Stimulated activated CD4-positive, alpha-beta T cell treated with anti-CD3 and anti-CD28 coated beads, TNF-alpha, amount 100 ng/mL, for 1 hour (primary cell): ENCODE results near the gene RBBP5.

Experiments
- DNase-seq, 3 donors: peaks; one replicate each; pipeline ENCODE4 v3.0.0-alpha.2; 2020; ENCODE audit warnings: low read depth in 3 of 3, low spot score in 1 of 3

RBBP5 gene

GRCh38 chr1:205058853-205059252 is 62.9 kb downstream of the RBBP5 start:
- no peak for DNase-seq

DNA sequence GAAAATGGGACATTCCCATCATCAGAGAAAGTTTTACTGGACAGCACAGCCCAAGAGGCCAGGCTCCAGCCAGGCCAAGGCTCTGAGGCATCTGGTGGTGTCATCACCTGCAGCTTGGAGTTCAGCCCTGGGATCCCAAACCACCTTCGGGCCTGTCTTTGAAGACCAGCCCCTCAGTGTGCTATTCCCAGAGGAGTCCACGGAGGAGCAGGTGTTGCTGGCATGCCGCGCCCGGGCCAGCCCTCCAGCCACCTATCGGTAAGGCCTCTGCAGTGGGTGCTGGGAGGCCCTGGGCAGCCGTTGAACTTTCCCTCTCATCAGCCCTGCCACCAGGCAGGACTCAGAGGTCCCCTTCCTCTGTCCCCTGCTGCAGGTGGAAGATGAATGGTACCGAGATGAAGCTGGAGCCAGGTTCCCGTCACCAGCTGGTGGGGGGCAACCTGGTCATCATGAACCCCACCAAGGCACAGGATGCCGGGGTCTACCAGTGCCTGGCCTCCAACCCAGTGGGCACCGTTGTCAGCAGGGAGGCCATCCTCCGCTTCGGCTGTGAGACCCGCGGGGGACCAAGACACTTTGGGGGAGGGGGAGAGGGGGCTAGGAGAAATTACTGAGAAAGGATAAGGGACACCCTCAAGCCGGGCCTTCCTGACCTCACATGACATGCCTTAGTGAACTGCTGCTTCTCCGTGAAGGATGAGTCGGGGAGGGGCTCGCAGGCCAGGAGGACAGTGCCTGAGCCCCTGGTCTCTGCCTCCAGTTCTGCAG is 63.8 kb downstream of the RBBP5 start:
- DNase-seq: no peak

DNA sequence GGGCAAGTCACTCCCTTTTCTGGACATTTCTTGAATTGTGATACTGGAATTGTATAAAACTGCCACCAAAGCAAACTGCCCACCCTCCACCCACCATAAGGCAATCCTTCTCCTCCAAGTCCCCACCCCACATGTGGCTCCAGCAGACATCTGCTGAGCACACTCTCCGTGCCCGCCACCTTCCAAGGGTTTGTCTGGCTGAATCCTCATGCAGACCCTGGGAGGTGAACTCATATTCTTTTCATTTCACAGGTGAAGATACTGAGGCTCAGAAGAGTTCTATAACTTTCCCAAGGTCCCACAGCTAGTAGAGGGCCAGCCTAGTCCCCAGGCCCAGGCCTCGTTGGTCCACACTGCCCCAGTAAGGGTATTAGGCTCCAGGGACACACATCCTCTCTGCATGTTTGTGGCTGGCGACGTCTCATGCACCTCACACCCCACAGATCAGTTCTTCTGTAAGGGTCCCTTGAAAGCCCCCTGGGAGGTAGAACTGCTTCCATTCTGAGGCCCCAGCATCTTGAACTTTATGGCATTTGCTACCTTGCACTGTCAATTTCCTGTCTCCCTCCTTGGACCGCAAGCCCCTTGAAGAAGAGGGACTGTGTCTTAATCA is 64.7 kb downstream of the RBBP5 start:
- DNase-seq: no peak

GRCh38 chr1:205056188-205056611 is 65.6 kb downstream of the RBBP5 start:
- no peak for DNase-seq

- no peak for DNase-seq
These were observed 67.8 kb downstream of the RBBP5 start for GRCh38 chr1:205054013-205054412.

- DNase-seq: no peak
These were observed 68.5 kb downstream of the RBBP5 start for GRCh38 chr1:205053296-205053695.

- no peak for DNase-seq
These were observed 69.1 kb downstream of the RBBP5 start for GRCh38 chr1:205052690-205053089.

DNA sequence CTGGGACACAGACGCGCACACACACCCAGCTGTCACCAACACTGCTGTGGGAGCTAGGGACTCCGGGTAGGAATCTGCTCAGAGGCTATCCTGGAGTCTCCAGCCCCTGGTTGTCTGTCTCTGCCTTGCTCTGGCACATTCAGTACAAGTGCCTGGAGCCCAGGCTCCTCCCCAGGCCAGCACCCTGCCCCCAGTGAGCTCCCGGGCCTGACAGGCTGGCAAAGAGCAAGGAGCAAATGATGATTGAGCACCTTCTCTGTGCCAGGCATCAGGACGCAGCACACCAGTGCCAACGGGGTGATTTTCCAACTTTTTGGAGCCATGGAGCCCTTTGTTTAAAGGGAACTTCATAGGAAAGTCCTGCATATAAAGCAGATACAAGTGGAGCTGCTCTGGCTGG is 72.3 kb downstream of the RBBP5 start:
- no peak for DNase-seq

DNA sequence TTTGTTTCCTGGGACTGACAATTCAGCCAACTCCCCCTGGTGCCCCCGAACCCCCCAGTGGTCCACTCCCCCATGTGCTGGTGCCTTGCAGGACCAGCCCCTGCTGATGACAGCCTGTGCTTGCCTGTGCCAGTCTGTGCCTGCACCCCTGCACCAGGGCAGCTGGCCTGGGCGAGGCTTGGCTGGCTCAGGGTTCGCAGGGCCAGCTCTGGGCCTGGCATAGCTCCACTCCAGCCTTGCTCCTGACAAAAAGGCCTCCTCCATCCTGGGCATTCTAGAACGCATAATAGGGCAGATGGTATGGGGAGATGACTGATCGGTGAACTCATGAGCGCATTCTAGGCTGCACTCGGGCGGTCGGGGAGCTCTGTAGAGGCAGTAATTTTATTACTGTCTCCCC is 73.4 kb downstream of the RBBP5 start:
- DNase-seq: no peak

DNA sequence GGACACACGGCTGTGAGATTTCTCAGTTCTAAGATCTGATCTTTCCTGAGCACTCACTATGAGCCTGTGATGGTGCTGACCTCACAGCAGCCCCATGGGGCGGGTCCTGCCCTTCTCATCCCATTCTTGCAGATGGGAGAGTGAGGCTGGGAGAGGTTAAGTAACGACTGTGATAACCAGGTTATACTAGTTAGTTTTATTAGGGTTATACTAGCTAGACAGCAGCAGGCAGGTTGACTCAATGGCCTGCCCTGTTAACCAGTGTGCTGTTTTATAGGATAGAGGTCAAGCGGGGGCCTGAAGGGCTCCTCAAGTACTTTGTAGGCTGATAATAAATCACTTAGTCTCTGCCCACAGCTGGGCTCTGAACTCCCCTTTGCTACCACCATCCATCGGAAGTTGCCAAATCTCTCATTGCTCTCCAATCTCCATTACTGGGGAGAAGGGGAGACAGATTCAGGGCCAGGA is 74.0 kb downstream of the RBBP5 start:
- no peak for DNase-seq

- DNase-seq: no peak
These were observed 74.9 kb downstream of the RBBP5 start for GRCh38 chr1:205046870-205047269.

GRCh38 chr1:205045146-205045545 is 76.6 kb downstream of the RBBP5 start:
- no peak for DNase-seq

DNA sequence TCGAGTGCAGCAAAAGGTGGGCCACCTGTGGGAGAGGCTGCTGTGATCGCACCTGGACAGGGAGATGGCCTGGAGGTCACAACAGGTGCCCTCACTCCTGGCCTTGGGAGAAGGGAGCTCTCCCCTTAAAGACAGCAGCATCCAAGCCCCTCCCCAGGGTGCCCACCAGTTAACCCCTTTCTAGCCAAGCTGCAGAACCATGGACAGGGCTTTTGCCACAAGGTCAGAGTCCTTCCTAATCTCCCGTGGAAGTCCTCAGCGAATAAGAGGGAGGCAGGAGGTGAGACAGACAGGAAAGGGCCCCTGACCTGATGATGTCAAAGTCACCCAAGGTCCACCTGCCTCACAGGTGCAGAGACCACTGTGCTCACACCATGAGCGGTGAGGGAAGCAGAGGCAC is 77.0 kb downstream of the RBBP5 start:
- no peak for DNase-seq

GRCh38 chr1:205043866-205044265 is 77.9 kb downstream of the RBBP5 start:
- no peak for DNase-seq

DNA sequence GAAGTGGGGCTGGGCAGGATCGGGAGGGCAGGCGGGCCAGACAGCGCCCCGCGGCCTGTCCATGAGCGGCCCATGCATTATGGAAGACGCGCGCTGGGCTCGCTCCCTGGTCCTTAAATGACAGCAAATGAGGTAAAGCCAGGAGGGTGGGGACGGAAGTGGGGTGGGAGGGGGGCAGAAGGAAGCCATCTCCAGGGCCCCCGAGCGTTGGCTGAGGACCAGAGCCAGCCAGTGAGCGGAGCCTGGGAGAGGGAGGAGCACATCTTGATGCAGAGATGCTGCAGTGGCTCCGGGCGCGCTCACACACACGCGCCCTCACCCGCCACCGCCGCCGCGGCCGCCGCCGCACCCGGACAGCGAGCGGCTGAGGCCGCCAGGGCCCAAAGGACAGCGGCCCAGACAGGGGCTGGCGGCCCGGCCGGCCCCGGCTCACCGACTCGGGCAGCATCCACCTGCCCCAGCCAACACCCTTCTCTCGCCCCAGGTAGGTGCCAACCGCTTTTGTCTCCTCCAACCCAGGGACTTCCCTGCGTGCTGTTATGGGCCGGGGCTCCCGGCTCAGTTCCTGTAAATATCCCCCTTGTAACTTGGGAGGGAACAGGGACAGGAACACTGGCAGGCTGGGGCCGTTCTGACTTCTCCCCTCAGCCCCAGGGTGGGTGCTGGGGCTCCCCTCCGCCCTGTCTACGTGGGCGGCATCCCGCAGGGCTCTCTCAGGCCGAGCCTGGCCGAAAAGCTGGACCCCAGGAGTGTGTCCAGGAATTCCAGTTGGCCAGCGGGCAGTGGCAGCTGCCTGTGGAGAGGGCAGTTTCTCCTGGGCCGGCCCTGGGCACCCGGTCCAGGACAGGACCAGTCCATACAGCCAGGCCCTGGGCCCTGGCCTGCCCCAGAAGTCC is 78.6 kb downstream of the RBBP5 start, which contains the start of gene CNTN2:
Gene CNTN2 (plus strand): TSS at position 302 of the 896 bp plus-strand sequence. CDS start 9,974 bp downstream, outside the sequence.
- DNase-seq: no peak

DNA sequence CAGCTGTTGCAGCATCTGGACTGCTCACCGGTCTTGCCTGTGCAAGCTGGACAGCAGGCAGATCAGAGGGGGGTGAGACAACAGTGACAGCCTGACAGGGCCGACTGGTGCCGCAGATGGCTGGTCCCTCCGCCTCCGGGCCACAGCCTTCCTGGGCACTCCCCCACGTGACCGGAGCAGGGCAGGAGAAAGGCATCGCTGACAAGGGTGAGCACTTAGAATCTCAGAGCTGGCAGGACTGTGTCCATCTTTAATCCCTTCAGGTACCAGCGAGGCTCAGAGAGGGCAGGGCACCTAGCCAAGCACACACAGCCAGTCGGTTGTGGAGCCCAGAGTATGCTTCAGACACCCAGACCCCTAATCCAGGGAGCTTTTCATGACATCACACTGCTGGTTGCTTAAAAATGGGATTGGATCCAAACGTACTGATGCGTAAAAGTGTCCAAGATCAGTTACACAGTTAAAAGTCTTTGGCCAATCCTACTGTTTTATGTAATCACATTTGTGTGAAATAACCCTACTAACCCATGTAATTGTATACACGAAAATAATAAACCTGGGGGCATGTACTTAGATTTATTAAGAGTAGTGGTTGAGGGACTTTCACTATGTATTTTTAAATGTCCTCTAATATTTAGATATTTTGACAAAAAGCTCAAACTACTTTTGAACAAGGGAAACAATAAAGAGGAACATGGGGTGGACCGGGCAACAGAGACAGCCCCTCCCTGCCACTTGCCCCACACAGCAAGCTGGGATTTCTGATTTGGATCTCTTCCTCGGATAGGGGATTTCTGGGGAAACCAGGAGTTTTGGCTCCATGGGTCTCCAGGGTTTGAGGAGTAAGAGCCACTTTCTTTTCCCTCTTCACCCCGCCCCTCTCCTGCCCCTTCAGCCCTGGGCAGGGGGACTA is 79.5 kb downstream of the RBBP5 start:
- DNase-seq: no peak

DNA sequence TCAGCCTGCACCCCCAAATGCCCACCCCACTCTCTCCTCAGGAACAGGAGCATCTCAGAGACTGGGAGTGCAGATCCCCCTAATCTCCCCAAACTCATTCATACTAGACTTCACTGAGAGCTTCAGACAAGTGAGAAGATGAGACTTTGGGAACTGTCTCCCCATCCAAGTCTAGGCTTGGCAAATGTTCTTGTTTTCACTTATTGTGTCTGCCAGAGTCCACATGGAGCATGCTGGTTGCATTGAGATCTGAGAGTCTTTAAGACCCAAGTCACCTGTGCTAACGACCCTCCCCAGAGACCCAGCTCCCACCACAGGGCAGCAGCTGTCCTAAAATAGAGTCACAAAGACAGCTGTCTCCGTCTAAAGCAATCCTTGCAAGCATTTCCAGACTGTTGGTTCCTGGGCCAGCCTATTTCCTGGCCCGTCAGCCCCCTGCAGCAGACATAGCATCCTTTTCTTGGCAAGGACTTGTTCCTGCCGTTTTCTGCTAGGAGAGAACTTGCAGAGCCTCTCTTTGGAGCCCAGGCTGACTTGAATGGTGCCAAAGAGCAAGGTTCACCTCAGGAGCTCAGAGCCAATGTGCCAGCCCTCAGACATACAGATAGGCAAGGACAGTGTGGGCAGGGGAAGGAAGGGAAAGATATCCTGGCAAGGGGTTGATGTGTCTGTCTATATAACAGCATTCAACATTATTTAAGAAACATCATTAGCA is 80.6 kb downstream of the RBBP5 start:
- no peak for DNase-seq

- DNase-seq: no peak
These were observed 83.5 kb downstream of the RBBP5 start for GRCh38 chr1:205038132-205038786.

DNA sequence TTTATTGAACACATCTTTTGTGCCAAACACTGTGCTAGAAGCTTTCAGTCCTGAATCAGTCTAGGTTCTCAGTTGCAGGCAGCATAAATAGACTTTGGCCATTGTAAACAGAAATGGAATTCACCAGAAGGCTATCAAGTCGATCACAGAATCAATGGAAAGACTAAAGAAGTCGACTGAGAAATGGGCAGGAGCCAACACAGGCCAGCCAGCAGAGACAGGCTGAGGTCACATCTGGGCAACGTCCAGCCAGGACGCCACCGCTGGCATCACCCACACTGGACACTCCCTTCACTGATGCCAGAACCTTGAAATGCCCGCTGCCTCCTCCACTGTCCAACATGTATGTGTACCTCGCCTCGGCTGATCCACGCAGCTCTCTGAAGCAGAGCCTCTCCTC is 84.2 kb downstream of the RBBP5 start:
- no peak for DNase-seq
